ENCODE results near the gene LSAMP. TPM values are rescaled to one million over a fixed set of nuclear protein-coding genes. Genes with fewer than 3 reads are reported as not detected.

Gene LSAMP
- total RNA-seq, 1 experiment from 2014 or later: 10.1 TPM

- no peaks in the 10 kb centered on the region for H3K36me3 ChIP-seq (ENCODE audit: insufficient read depth, low read length, poor library complexity, severe bottlenecking)
- TF ChIP-seq, protein P1, sequence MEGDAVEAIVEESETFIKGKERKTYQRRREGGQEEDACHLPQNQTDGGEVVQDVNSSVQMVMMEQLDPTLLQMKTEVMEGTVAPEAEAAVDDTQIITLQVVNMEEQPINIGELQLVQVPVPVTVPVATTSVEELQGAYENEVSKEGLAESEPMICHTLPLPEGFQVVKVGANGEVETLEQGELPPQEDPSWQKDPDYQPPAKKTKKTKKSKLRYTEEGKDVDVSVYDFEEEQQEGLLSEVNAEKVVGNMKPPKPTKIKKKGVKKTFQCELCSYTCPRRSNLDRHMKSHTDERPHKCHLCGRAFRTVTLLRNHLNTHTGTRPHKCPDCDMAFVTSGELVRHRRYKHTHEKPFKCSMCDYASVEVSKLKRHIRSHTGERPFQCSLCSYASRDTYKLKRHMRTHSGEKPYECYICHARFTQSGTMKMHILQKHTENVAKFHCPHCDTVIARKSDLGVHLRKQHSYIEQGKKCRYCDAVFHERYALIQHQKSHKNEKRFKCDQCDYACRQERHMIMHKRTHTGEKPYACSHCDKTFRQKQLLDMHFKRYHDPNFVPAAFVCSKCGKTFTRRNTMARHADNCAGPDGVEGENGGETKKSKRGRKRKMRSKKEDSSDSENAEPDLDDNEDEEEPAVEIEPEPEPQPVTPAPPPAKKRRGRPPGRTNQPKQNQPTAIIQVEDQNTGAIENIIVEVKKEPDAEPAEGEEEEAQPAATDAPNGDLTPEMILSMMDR (conservative IDR thresholded peaks at IDR 0.05; ENCODE audit: low read depth, low read length): no peak
- TF ChIP-seq EZH2 (IDR thresholded peaks at IDR 0.05; ENCODE audit: borderline replicate concordance, low read depth, low read length, poor library complexity, severe bottlenecking): no peak
- H3K4me1 ChIP-seq (ENCODE audit: insufficient read depth, low read length, poor library complexity, severe bottlenecking): no peaks in the 10 kb centered on the region
- no TSS peak for BruUV-seq (replicated peaks)
- intact Hi-C loops (cut with micrococcal nuclease; ENCODE audit: unreplicated experiment): loop anchor here (10.0 kb wide), 1 partner anchor 463 kb away; the partner anchor contains the start of gene LSAMP
- POLR2A ChIA-PET (ENCODE audit: low non-redundant PET): no interaction called here
- CTCF ChIA-PET: no interaction called here
- peaks cover 4% of the 10 kb centered on the region for H3K9me3 ChIP-seq (ENCODE audit: low read depth, low read length, poor library complexity, severe bottlenecking)
- no peaks in the 10 kb centered on the region for H3K27me3 ChIP-seq (replicated peaks; ENCODE audit: insufficient read depth, low read depth, low read length, poor library complexity)
- no peak overlapping the region for H3K27ac ChIP-seq (ENCODE audit: low read depth, low read length, poor library complexity, severe bottlenecking)
- DNase-seq (ENCODE audit: low spot score): no peak
- no peak overlapping the region for H3K4me3 ChIP-seq (ENCODE audit: low read depth, low read length, poor library complexity, severe bottlenecking)
These were observed 463.2 kb downstream of the LSAMP start for GRCh38 chr3:115982108-115982507.

DNA sequence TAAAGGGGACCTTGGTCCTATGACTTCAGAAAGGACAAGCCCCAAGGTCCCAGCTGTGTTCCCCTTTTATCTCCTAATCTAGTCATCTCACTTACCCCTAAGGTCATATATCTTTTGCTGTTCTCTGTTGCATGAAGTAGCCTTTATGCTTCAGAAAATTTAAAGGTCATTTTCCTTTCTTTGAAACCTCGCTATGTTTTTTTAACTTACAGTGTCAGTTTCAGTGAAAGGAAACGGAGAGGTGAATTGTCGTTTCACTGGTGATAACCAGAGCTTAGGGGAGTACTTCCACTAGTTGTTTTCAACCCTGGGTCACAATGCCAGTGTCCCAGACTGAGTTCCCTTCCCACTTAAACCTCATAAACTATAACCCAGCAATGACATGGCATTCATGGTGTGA is 464.6 kb downstream of the LSAMP start:
- Histone ChIP-seq H3K4me3 (ENCODE audit: low read depth, low read length, poor library complexity, severe bottlenecking) (no peak overlapping the region), H3K9me3 (ENCODE audit: low read depth, low read length, poor library complexity, severe bottlenecking) (no peaks in the 10 kb centered on the region), H3K4me1 (ENCODE audit: insufficient read depth, low read length, poor library complexity, severe bottlenecking) (no peaks in the 10 kb centered on the region), H3K27ac (ENCODE audit: low read depth, low read length, poor library complexity, severe bottlenecking) (no peak overlapping the region), H3K36me3 (ENCODE audit: insufficient read depth, low read length, poor library complexity, severe bottlenecking) (no peaks in the 10 kb centered on the region), H3K27me3 (replicated peaks; ENCODE audit: insufficient read depth, low read depth, low read length, poor library complexity) (no peaks in the 10 kb centered on the region)
- TF ChIP-seq, protein P1 (conservative IDR thresholded peaks at IDR 0.05; ENCODE audit: low read depth, low read length): no peak
- CTCF ChIA-PET: no interaction called here
- intact Hi-C loops (cut with micrococcal nuclease; ENCODE audit: unreplicated experiment): loop anchor here (10.0 kb wide), 1 partner anchor 464 kb away; the partner anchor contains the start of gene LSAMP
- DNase-seq (ENCODE audit: low spot score): no peak
- POLR2A ChIA-PET (ENCODE audit: low non-redundant PET): no interaction called here
- no TSS peak for BruUV-seq (replicated peaks)

DNA sequence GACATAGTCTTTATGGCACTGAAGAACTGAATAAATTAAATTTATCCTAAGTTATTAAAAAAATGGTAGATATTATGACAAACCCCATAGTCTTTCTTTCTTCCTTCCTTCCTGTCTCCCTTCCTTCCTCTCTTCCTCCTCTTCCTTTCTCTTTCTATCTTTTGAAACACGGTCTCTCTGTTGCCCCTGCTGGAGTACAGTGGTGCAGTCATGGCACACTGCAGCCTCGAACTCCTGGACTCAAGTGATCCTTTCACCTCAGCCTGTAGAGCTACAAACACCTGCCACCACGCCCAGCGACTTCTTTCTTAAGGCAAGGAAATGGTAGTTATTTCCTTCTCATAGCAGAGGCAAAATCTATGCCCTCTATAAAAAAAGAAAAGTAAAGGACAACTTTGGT is 467.4 kb downstream of the LSAMP start:
- Histone ChIP-seq H3K4me3 (ENCODE audit: low read depth, low read length, poor library complexity, severe bottlenecking) (no peak overlapping the region), H3K27ac (ENCODE audit: low read depth, low read length, poor library complexity, severe bottlenecking) (no peak overlapping the region), H3K27me3 (replicated peaks; ENCODE audit: insufficient read depth, low read depth, low read length, poor library complexity) (no peaks in the 10 kb centered on the region), H3K36me3 (ENCODE audit: insufficient read depth, low read length, poor library complexity, severe bottlenecking) (no peaks in the 10 kb centered on the region), H3K4me1 (ENCODE audit: insufficient read depth, low read length, poor library complexity, severe bottlenecking) (no peaks in the 10 kb centered on the region), H3K9me3 (ENCODE audit: low read depth, low read length, poor library complexity, severe bottlenecking) (no peaks in the 10 kb centered on the region)
- ChIA-PET POLR2A (ENCODE audit: low non-redundant PET) (no interaction called here), CTCF (no interaction called here)
- intact Hi-C loops (cut with micrococcal nuclease; ENCODE audit: unreplicated experiment): no loop called here
- TF ChIP-seq, protein P1 (conservative IDR thresholded peaks at IDR 0.05; ENCODE audit: low read depth, low read length): peak; percentile 34; the same call in 1 of the 2 replicates
- TF ChIP-seq EZH2 (IDR thresholded peaks at IDR 0.05; ENCODE audit: borderline replicate concordance, low read depth, low read length, poor library complexity, severe bottlenecking): no peak
- BruUV-seq (replicated peaks): no TSS peak
- DNase-seq (ENCODE audit: low spot score): no peak

Measured in A673 (cell line).